BE2C (cell line): ENCODE measurements around the gene PHLDB1.

ENCODE experiments used
- DNase-seq: peaks from one replicate; pipeline ENCODE4 v3.0.0-alpha.2; 2020
- H3K27me3 ChIP-seq: fragments of 250-450 bp; sonication (Bioruptor Pico); 2 replicates; pipeline ENCODE4 v1.5.1; 2020; ENCODE audit warnings: mild to moderate bottlenecking
- H3K36me3 ChIP-seq: fragments of 250-450 bp; sonication (Bioruptor Pico); 2 replicates; pipeline ENCODE4 v1.5.1; 2020; ENCODE audit warnings: mild to moderate bottlenecking
- H3K4me1 ChIP-seq: fragments of 250-450 bp; sonication (Bioruptor Pico); 2 replicates; pipeline ENCODE4 v1.5.1; 2020
- H3K4me3 ChIP-seq: 2 replicates; pipeline ENCODE4 v1.5.1; 2011; ENCODE audit warnings: low read depth, low read length
- H3K9me3 ChIP-seq: fragments of 250-450 bp; sonication (Bioruptor Pico); 2 replicates; pipeline ENCODE4 v1.5.1; 2020
- TF ChIP-seq, protein P1 (sequence below): IDR thresholded peaks from 2 replicates; pipeline ENCODE4 v1.5.1; 2012; ENCODE audit warnings: mild to moderate bottlenecking, low read depth, low read length

The PHLDB1 gene

GRCh38 chr11:118625036-118625690 lies 17.7 kb downstream of the PHLDB1 start:
- Histone ChIP-seq H3K36me3 (peaks cover 36% of the 10 kb centered on the region), H3K4me3 (no peak overlapping the region), H3K9me3 (no peaks in the 10 kb centered on the region), H3K27me3 (no peaks in the 10 kb centered on the region), H3K4me1 (peaks cover 29% of the 10 kb centered on the region)
- TF ChIP-seq, protein P1, sequence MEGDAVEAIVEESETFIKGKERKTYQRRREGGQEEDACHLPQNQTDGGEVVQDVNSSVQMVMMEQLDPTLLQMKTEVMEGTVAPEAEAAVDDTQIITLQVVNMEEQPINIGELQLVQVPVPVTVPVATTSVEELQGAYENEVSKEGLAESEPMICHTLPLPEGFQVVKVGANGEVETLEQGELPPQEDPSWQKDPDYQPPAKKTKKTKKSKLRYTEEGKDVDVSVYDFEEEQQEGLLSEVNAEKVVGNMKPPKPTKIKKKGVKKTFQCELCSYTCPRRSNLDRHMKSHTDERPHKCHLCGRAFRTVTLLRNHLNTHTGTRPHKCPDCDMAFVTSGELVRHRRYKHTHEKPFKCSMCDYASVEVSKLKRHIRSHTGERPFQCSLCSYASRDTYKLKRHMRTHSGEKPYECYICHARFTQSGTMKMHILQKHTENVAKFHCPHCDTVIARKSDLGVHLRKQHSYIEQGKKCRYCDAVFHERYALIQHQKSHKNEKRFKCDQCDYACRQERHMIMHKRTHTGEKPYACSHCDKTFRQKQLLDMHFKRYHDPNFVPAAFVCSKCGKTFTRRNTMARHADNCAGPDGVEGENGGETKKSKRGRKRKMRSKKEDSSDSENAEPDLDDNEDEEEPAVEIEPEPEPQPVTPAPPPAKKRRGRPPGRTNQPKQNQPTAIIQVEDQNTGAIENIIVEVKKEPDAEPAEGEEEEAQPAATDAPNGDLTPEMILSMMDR: no peak
- no peak for DNase-seq

- Histone ChIP-seq H3K4me1 (peaks cover 28% of the 10 kb centered on the region), H3K4me3 (no peak overlapping the region), H3K9me3 (no peaks in the 10 kb centered on the region), H3K36me3 (peaks cover 36% of the 10 kb centered on the region), H3K27me3 (no peaks in the 10 kb centered on the region)
- peak; percentile 86 for DNase-seq
- TF ChIP-seq, protein P1: no peak
These were observed 18.6 kb downstream of the PHLDB1 start for GRCh38 chr11:118625976-118626375.

- peaks cover 47% of the 10 kb centered on the region for H3K36me3 ChIP-seq
- peaks cover 25% of the 10 kb centered on the region for H3K4me1 ChIP-seq
- no peak for DNase-seq
- H3K27me3 ChIP-seq: no peaks in the 10 kb centered on the region
- no peaks in the 10 kb centered on the region for H3K9me3 ChIP-seq
- H3K4me3 ChIP-seq: no peak overlapping the region
- TF ChIP-seq, protein P1: no peak
These were observed 20.2 kb downstream of the PHLDB1 start for GRCh38 chr11:118627566-118627965.

GRCh38 chr11:118628031-118628430 lies 20.6 kb downstream of the PHLDB1 start:
- no peak for DNase-seq
- TF ChIP-seq, protein P1: no peak
- H3K36me3 ChIP-seq: peaks cover 47% of the 10 kb centered on the region
- peaks cover 22% of the 10 kb centered on the region for H3K4me1 ChIP-seq
- H3K27me3 ChIP-seq: no peaks in the 10 kb centered on the region
- no peaks in the 10 kb centered on the region for H3K9me3 ChIP-seq
- H3K4me3 ChIP-seq: no peak overlapping the region

DNA sequence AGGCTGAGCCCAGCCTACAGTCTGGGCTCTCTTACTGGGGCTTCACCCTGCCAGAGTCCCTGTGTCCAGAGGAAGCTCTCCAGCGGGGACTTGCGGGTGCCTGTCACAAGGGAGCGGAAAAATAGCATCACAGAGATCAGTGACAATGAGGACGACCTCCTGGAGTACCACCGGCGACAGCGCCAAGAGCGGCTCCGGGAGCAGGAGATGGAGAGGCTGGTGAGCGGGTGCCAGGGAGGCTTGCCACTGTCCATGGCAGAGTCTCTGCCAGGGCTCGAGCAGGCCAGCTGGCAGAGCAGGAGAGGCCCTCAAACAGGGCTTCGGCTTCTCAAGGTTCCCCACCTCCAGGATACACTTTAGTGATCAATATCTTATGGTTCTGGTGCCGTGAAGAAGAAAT lies 21.0 kb downstream of the PHLDB1 start:
- TF ChIP-seq, protein P1: no peak
- Histone ChIP-seq H3K4me1 (peaks cover 18% of the 10 kb centered on the region), H3K4me3 (no peak overlapping the region), H3K36me3 (peaks cover 49% of the 10 kb centered on the region), H3K27me3 (no peaks in the 10 kb centered on the region), H3K9me3 (no peaks in the 10 kb centered on the region)
- no peak for DNase-seq

GRCh38 chr11:118628861-118629549 lies 21.6 kb downstream of the PHLDB1 start:
- TF ChIP-seq, protein P1: no peak
- H3K4me1 ChIP-seq: peaks cover 15% of the 10 kb centered on the region
- peaks cover 49% of the 10 kb centered on the region for H3K36me3 ChIP-seq
- DNase-seq: no peak
- no peaks in the 10 kb centered on the region for H3K27me3 ChIP-seq
- H3K9me3 ChIP-seq: no peaks in the 10 kb centered on the region
- H3K4me3 ChIP-seq: no peak overlapping the region
